HG03060 (cell line): ENCODE measurements around the gene CRABP2.

Experiments used
- ATAC-seq: cut with Tn5 transposase; IDR thresholded peaks from one replicate; pipeline ENCODE4 v1.9.1; 2021; ENCODE audit warnings: low read depth, moderate number of reproducible peaks; ENCODE audit not compliant: unreplicated experiment

The CRABP2 gene

DNA sequence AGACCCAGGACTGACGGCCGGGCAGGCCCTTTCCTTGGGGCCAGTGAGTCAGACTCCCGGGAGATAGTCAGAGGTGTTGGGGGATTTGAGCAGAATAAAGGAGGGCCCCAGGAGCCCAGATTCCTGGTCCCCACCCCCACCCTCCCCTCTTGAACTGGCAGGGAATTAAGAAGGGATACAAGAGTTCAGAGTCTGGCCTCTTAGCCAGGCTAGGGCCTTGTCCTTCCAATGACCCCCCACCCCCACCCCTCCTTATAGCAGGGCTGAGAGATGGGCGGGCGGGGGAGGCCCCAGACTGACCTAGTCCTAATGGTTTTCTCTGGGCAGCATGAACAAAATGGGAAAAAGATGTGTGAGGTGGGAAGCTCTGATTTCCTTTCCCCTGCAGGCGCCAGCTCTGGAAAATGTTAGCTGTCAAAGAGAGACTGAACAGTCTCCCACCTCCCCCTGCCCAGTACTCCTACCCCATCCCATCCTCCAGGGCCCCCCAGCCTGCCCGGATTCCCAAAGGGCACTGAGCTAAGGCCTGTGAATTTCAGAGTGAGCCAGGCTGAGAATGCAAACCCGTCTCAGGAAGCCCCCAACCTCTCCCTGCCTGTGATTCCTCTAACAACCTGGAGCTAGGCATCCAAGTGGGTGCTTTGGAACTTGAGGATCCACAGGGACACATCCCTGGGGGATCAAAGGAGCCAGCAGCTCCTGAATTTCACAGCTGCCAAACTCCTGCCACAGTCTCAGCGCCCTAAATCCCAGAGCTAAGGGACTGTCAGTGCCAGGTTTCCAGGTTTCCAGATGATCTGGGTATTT is 5.8 kb upstream of the CRABP2 start:
- no peak for ATAC-seq

- ATAC-seq = no peak
Observed at GRCh38 chr1:156709757-156710489, 4.5 kb upstream of the CRABP2 start.

DNA sequence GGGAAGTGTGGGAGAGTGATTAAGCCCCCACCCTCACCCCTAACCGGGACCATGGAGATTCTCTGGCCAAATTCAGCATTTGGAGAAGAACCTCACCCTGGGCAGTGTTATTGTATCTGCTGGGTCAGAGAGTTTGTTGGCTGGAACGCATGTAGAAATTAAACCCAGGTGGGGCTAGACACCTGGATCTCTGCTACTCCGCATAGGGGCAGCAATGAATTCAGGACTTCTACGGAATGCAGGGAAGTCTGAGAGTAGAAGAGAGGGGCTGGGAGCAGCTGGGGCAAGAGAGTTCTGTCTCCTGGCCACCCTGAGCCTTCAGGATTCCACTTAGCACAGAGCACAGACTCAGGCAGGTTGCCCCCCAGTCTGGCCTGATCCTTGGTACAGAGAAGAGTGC is 3.6 kb upstream of the CRABP2 start:
- ATAC-seq = no peak

- no peak for ATAC-seq
Observed at GRCh38 chr1:156708218-156708661, 2.9 kb upstream of the CRABP2 start.

GRCh38 chr1:156707417-156708217 is 2.2 kb upstream of the CRABP2 start:
- no peak for ATAC-seq

- ATAC-seq = no peak
Observed at GRCh38 chr1:156706657-156707416, 1.5 kb upstream of the CRABP2 start.

DNA sequence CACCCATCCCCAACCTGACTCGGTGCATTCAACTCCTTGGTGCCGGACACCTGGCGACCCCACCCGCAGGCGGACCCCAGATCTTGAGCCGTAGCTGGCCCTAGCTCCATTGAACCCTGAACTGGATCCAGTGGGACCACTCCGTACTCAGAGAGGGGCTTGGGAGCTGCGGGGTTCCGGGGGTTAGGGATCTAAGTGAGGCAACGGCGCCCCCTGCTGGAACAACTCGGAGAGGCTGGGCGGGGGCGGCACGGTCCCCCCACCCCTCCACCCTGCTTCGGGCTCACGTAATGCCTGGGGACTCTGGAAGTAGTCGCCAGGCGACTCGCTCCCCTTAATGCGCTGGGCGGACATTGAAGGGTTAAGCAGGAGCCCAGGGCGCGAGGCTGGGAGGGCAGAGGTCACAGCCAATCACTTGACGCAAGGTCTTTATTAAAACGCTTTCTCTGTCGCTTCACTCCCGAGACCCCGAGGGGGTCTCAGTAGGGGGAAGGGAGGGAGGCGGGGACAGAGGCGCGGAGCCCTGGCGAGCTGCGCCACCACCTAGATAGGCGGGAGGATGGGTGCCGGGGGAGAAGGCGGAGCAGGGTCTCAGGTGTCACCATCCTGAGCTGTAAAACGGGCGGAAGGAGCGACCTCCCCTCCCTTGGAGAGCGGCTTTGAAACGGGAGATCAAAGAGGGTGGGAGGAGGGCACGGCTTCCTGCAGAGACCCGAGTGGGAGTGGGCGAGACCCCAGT is 704 bp upstream of the CRABP2 start:
- ATAC-seq = no peak

- ATAC-seq = no peak
Observed at GRCh38 chr1:156704930-156705320, 458 bp downstream of the CRABP2 start.

DNA sequence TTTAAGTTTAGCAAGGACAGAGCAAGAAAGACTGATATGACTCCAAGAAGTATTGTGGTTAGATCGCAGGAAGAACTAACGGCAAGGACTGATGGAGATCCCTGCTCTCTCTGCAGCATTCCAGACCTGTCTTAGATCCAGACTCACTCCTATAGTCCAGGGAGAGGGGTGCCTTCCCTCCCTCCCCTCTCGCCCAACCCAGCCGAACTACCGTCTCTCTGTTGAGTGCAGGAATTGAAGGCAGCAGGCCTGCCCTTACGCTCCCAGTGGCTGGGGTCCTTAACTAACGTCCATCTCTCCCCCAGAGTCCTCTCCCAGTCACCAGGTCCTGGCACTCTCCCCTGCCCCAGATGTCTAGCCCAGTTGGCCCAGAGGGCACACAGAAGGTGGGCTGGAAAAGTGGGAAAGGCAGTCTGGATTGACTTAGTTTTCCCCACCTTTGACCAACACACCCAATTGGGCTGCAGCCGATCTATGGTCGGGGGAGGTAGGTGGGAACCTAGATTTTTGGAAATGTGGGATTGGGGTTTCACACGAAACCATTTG is 1.1 kb downstream of the CRABP2 start:
- no peak for ATAC-seq

DNA sequence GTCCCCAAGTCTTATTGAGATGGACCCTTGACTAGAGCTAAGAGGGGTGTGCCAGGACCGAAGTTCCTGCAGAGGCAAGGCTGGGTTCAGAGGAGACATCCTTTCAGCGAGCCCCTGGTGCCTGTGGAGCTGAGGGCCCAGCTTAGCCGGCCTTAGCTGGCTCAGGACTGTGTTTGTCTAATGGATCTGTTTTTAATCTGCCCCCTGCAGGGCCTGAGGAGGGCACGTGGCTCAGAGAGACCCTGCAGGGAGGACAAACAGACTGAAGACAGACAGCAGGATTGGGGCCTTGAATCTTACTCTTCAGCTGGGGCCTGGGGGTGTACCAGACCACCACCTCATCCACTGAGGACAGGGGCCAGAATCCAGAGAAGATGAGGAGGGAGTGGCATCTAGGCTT is 1.6 kb downstream of the CRABP2 start:
- no peak for ATAC-seq

GRCh38 chr1:156703336-156703735 is 2.0 kb downstream of the CRABP2 start:
- ATAC-seq = no peak

DNA sequence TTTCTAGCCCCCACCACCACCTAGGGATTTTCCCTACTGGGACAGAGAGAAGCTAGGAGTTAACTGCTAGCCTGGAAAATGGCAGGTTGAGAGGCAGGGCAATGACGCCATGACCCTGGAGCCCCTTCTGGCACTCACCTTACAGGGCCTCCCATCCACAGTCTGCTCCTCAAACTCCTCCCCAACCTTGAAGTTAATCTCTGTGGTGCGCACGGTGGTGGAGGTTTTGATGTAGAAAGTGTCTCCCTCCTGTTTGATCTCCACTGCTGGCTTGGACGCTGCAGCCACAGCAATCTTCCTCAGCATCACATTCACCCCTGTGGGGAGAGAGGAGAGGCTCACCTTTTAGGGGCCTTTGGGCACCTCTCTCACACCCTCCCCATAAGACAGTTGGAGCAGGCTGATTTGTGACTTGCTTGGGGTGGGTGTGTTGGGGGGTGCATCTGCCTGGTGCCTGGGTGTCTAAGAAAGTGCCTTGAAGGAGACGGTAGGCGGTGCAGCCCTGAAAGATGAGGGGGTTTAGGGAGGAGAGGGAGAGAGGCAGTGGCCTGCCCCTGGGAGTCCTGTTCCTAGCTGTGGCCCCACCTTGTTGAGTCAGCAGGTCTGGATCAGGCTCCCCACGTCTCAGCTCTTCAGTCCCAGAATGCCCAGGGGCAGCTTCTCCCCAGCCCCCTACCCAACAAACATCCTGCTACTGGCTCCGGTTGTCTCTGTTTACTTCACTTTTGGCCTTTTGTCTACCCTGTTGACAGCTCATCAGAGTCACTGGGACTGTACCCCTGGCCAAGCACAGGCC is 4.4 kb downstream of the CRABP2 start:
- no peak for ATAC-seq

- no peak for ATAC-seq
Observed at GRCh38 chr1:156698995-156699394, 6.4 kb downstream of the CRABP2 start.

- ATAC-seq = no peak
Observed at GRCh38 chr1:156697481-156697880, 7.9 kb downstream of the CRABP2 start.

GRCh38 chr1:156696755-156697154 is 8.6 kb downstream of the CRABP2 start:
- ATAC-seq = no peak

- ATAC-seq = no peak
Observed at GRCh38 chr1:156694690-156694962, 10.8 kb downstream of the CRABP2 start.

DNA sequence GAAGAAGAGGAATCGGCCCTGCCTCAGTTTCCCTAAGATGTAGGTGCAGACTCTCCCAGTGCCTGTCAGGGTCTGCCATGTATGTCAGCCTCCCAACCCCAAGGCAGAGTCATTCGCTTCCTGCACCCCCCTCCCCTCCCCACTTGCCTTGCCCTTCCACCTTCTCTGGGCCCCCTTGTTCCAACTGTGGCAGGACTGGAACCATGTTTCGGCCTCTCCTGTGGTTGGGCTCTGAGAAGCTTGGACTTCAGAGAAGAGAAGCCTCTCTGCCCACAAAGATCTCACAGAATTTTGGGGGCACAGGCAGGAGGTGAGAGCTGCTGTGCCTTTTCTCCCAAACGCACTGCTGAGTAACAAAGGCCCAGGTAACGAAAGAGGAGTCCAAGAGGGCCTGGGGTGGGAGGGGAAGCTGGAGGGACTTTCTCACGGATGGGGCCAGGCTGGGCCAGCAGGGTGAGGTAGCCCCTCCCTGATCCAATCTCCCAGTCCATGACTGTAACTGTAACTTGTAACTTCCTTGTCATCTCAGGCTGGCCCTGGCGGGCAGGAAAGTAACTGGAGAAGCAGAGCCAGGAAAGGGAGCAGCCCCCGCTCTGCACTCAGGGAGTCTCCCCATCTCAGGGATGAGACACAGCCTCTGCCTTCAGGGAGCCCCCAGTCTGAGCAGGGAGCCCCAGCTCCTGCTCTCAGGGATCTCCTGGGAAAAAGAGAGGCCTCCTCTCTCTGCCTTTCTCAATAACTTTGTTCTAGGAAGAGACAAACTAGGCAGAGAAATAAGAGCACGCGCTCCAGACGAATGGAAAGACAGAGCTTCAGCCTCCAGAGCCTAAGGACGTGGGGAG is 11.3 kb downstream of the CRABP2 start:
- no peak for ATAC-seq
